ENCODE measurements around the gene ANK2.
A peak's percentile ranks its signal among the peaks of the same experiment; 100 is the strongest.

The ANK2 gene

GRCh38 chr4:113327494-113327893 lies 278.0 kb downstream of the ANK2 start:
- peaks cover 7% of the 10 kb centered on the region for H3K4me1 Mint-ChIP-seq
- no peaks in the 10 kb centered on the region for H3K9me3 Mint-ChIP-seq
- H3K36me3 Mint-ChIP-seq (ENCODE audit: low read depth): no peaks in the 10 kb centered on the region
- H3K27me3 Mint-ChIP-seq (ENCODE audit: low read depth): no peaks in the 10 kb centered on the region
- no peak for TF ChIP-seq CTCF (IDR thresholded peaks at IDR 0.05; ENCODE audit: unreplicated experiment in 3 of 3)
- no peak overlapping the region for H3K27ac Mint-ChIP-seq
- H3K4me3 Mint-ChIP-seq: no peak overlapping the region

GRCh38 chr4:113328514-113328913 lies 279.1 kb downstream of the ANK2 start:
- Mint-ChIP-seq H3K9me3 (no peaks in the 10 kb centered on the region), H3K4me3 (no peak overlapping the region), H3K27me3 (ENCODE audit: low read depth) (no peaks in the 10 kb centered on the region), H3K27ac (no peak overlapping the region), H3K36me3 (ENCODE audit: low read depth) (no peaks in the 10 kb centered on the region), H3K4me1 (peaks cover 7% of the 10 kb centered on the region)
- peak in 2 of 3 experiments; percentile 11 to 15 for TF ChIP-seq CTCF (IDR thresholded peaks at IDR 0.05; ENCODE audit: unreplicated experiment in 3 of 3)

GRCh38 chr4:113330200-113330599 lies 280.7 kb downstream of the ANK2 start:
- no peaks in the 10 kb centered on the region for H3K9me3 Mint-ChIP-seq
- H3K36me3 Mint-ChIP-seq (ENCODE audit: low read depth): no peaks in the 10 kb centered on the region
- no peak for TF ChIP-seq CTCF (IDR thresholded peaks at IDR 0.05; ENCODE audit: unreplicated experiment in 3 of 3)
- peaks cover 7% of the 10 kb centered on the region for H3K4me1 Mint-ChIP-seq
- no peak overlapping the region for H3K4me3 Mint-ChIP-seq
- no peak overlapping the region for H3K27ac Mint-ChIP-seq
- H3K27me3 Mint-ChIP-seq (ENCODE audit: low read depth): no peaks in the 10 kb centered on the region

GRCh38 chr4:113331811-113332210 lies 282.4 kb downstream of the ANK2 start:
- peaks cover 8% of the 10 kb centered on the region for H3K36me3 Mint-ChIP-seq (ENCODE audit: low read depth)
- H3K27ac Mint-ChIP-seq: no peak overlapping the region
- H3K4me1 Mint-ChIP-seq: peaks cover 7% of the 10 kb centered on the region
- no peaks in the 10 kb centered on the region for H3K27me3 Mint-ChIP-seq (ENCODE audit: low read depth)
- H3K9me3 Mint-ChIP-seq: no peaks in the 10 kb centered on the region
- H3K4me3 Mint-ChIP-seq: no peak overlapping the region
- TF ChIP-seq CTCF (IDR thresholded peaks at IDR 0.05; ENCODE audit: unreplicated experiment in 3 of 3): no peak

GRCh38 chr4:113332701-113333100 lies 283.2 kb downstream of the ANK2 start:
- Mint-ChIP-seq H3K9me3 (no peaks in the 10 kb centered on the region), H3K27ac (no peak overlapping the region), H3K4me1 (peaks cover 2% of the 10 kb centered on the region), H3K4me3 (no peak overlapping the region), H3K36me3 (ENCODE audit: low read depth) (peaks cover 9% of the 10 kb centered on the region), H3K27me3 (ENCODE audit: low read depth) (no peaks in the 10 kb centered on the region)
- TF ChIP-seq CTCF (IDR thresholded peaks at IDR 0.05; ENCODE audit: unreplicated experiment in 3 of 3): no peak

- peak overlapping the region in 1 of 3 experiments; percentile 10 for H3K27ac Mint-ChIP-seq
- H3K4me3 Mint-ChIP-seq: no peak overlapping the region
These were observed 286.3 kb downstream of the ANK2 start for GRCh38 chr4:113335746-113336145.

More at GRCh38 chr4:113335746-113336145, 286.3 kb downstream of the ANK2 start:
- Mint-ChIP-seq H3K4me1 (no peaks in the 10 kb centered on the region), H3K36me3 (ENCODE audit: low read depth) (peaks cover 22% of the 10 kb centered on the region), H3K27me3 (ENCODE audit: low read depth) (no peaks in the 10 kb centered on the region), H3K9me3 (no peaks in the 10 kb centered on the region)
- TF ChIP-seq CTCF (IDR thresholded peaks at IDR 0.05; ENCODE audit: unreplicated experiment in 3 of 3): no peak
